Measurements from ENCODE around the gene CAMTA1. TPM values are rescaled to one million over a fixed set of nuclear protein-coding genes. Genes with fewer than 3 reads are reported as not detected.

CAMTA1 gene
- polyA plus RNA-seq, 1 donor (not counting 4 experiments of a cell fraction or from before 2014, with no cell fraction given) = 51.4 TPM

GRCh38 chr1:6753320-6754140 lies 31.7 kb upstream of the CAMTA1 start:
- FAIRE-seq (peak; percentile 32), DNase-seq (ENCODE audit: low read depth, low spot score) (no peak)
- H3K9me3 ChIP-seq (ENCODE audit: control insufficient read depth, low read depth, low read length) = no peaks in the 10 kb centered on the region
- no peaks in the 10 kb centered on the region for H3K79me2 ChIP-seq (ENCODE audit: control insufficient read depth, insufficient read depth, low read length)
- H4K20me1 ChIP-seq (ENCODE audit: control insufficient read depth, extremely low read depth, insufficient read depth, low read length) = no peaks in the 10 kb centered on the region
- H3K27me3 ChIP-seq (ENCODE audit: control insufficient read depth, extremely low read depth, insufficient read depth, low read length) = no peaks in the 10 kb centered on the region
- peak overlapping the region; percentile 15 for H3K27ac ChIP-seq (ENCODE audit: control insufficient read depth, insufficient read depth, low read length)
- no peaks in the 10 kb centered on the region for H3K36me3 ChIP-seq (ENCODE audit: control insufficient read depth in 2 of 2, extremely low read depth in 1 of 2, insufficient read depth in 2 of 2, low read length in 2 of 2)
- H3K4me1 ChIP-seq (ENCODE audit: control insufficient read depth, extremely low read depth, insufficient read depth, low read length) = peaks cover 12% of the 10 kb centered on the region
- peak overlapping the region; percentile 19 for H3K9ac ChIP-seq (ENCODE audit: control insufficient read depth, extremely low read depth, insufficient read depth, low read length)
- H2AFZ ChIP-seq (ENCODE audit: control insufficient read depth, low read length) = peak overlapping the region; percentile 71
- no peak for TF ChIP-seq CTCF (optimal IDR thresholded peaks at IDR 0.05 in 1 of 3, IDR thresholded peaks at IDR 0.05 in 1 of 3, conservative IDR thresholded peaks at IDR 0.05 in 1 of 3; ENCODE audit: extremely low read depth in 1 of 3, insufficient read depth in 2 of 3, low read length in 3 of 3)
- TF ChIP-seq EZH2 (IDR thresholded peaks at IDR 0.05; ENCODE audit: low read length) = no peak
- dilution Hi-C loops (cut with MboI; ENCODE audit: extremely low pct_ligation_motif_present, low sequenced_read_pairs) = no loop called here
- H3K9me1 ChIP-seq (ENCODE audit: control insufficient read depth, extremely low read depth, insufficient read depth, low read length) = no peaks in the 10 kb centered on the region
- H3K4me2 ChIP-seq (ENCODE audit: control insufficient read depth, extremely low read depth, insufficient read depth, low read depth, low read length) = peak overlapping the region; percentile 88
- H3K4me3 ChIP-seq (ENCODE audit: control insufficient read depth in 2 of 3, extremely low read depth in 1 of 3, insufficient read depth in 2 of 3, low read depth in 1 of 3, low read length in 3 of 3) = peak overlapping the region in 2 of 3 experiments; percentile 38 to 55

DNA sequence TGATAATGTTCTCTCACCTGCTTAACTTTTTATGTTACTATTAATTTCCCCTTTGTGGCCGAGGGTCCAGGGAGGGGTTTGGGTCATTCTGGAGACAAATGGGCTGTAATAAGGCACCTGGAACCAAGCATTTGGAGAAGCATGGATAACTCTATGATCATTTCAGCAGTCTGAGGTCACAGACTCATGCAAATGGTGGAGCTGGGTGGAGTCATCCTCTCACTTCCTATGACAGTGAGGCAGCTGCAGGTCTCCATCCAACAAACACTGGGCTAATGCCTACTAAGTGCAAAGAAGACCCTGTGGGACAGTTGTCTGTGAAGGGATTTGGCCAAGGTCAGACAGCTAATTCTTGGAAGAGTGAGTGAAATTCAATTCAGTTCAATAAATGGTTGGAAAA lies 28.8 kb upstream of the CAMTA1 start:
- FAIRE-seq = no peak
- no peaks in the 10 kb centered on the region for H4K20me1 ChIP-seq (ENCODE audit: control insufficient read depth, extremely low read depth, insufficient read depth, low read length)

More for the DNA sequence above, 28.8 kb upstream of the CAMTA1 start:
- dilution Hi-C loops (cut with MboI; ENCODE audit: extremely low pct_ligation_motif_present, low sequenced_read_pairs) = no loop called here
- Histone ChIP-seq H3K4me1 (ENCODE audit: control insufficient read depth, extremely low read depth, insufficient read depth, low read length) (peaks cover 12% of the 10 kb centered on the region), H3K4me2 (ENCODE audit: control insufficient read depth, extremely low read depth, insufficient read depth, low read depth, low read length) (no peak overlapping the region), H3K27me3 (ENCODE audit: control insufficient read depth, extremely low read depth, insufficient read depth, low read length) (no peaks in the 10 kb centered on the region), H2AFZ (ENCODE audit: control insufficient read depth, low read length) (no peak overlapping the region), H3K9me3 (ENCODE audit: control insufficient read depth, low read depth, low read length) (no peaks in the 10 kb centered on the region), H3K9me1 (ENCODE audit: control insufficient read depth, extremely low read depth, insufficient read depth, low read length) (no peaks in the 10 kb centered on the region), H3K79me2 (ENCODE audit: control insufficient read depth, insufficient read depth, low read length) (no peaks in the 10 kb centered on the region), H3K9ac (ENCODE audit: control insufficient read depth, extremely low read depth, insufficient read depth, low read length) (no peak overlapping the region), H3K36me3 (ENCODE audit: control insufficient read depth in 2 of 2, extremely low read depth in 1 of 2, insufficient read depth in 2 of 2, low read length in 2 of 2) (no peaks in the 10 kb centered on the region), H3K4me3 (ENCODE audit: control insufficient read depth in 2 of 3, extremely low read depth in 1 of 3, insufficient read depth in 2 of 3, low read depth in 1 of 3, low read length in 3 of 3) (no peak overlapping the region), H3K27ac (ENCODE audit: control insufficient read depth, insufficient read depth, low read length) (no peak overlapping the region)
- no peak for TF ChIP-seq CTCF (optimal IDR thresholded peaks at IDR 0.05 in 1 of 3, IDR thresholded peaks at IDR 0.05 in 1 of 3, conservative IDR thresholded peaks at IDR 0.05 in 1 of 3; ENCODE audit: extremely low read depth in 1 of 3, insufficient read depth in 2 of 3, low read length in 3 of 3)
- TF ChIP-seq EZH2 (IDR thresholded peaks at IDR 0.05; ENCODE audit: low read length) = no peak
- no peak for DNase-seq (ENCODE audit: low read depth, low spot score)

All from keratinocyte (primary cell).